ENCODE data around the gene GATAD2B.

GATAD2B gene

DNA sequence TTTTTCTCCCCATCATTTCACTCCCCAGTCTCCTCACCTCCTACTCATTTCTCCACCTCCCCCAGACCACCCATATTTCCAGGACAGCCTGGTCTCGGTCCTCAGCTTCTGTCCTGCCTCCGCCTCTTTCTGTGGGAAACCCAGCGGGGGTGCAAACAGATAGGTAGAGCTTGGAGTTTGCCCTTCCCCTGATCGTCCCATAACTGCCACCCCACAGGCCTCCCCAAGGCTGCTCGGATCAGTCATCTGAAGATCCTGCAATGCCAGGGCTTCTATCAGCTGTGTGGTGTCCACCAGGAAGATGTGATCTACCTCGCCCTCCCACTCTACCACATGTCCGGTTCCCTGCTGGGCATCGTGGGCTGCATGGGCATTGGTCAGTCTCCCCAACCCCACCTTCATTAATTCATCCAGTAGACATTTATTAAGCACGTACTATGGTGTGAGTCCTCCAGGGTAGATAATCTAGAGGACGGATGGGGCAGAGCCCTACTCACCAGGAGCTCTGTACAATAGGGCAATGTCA, 145.9 kb downstream of the GATAD2B start:
- TF ChIP-seq, protein P1, sequence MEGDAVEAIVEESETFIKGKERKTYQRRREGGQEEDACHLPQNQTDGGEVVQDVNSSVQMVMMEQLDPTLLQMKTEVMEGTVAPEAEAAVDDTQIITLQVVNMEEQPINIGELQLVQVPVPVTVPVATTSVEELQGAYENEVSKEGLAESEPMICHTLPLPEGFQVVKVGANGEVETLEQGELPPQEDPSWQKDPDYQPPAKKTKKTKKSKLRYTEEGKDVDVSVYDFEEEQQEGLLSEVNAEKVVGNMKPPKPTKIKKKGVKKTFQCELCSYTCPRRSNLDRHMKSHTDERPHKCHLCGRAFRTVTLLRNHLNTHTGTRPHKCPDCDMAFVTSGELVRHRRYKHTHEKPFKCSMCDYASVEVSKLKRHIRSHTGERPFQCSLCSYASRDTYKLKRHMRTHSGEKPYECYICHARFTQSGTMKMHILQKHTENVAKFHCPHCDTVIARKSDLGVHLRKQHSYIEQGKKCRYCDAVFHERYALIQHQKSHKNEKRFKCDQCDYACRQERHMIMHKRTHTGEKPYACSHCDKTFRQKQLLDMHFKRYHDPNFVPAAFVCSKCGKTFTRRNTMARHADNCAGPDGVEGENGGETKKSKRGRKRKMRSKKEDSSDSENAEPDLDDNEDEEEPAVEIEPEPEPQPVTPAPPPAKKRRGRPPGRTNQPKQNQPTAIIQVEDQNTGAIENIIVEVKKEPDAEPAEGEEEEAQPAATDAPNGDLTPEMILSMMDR (IDR thresholded peaks at IDR 0.05): no peak

- TF ChIP-seq, protein P1 (IDR thresholded peaks at IDR 0.05): no peak
These were observed 146.4 kb downstream of the GATAD2B start for GRCh38 chr1:153776352-153776751.

- TF ChIP-seq, protein P1 (IDR thresholded peaks at IDR 0.05): no peak
These were observed 147.1 kb downstream of the GATAD2B start for GRCh38 chr1:153775458-153776327.

GRCh38 chr1:153774780-153775457, 147.9 kb downstream of the GATAD2B start, which contains the start of gene SLC27A3:
TSS of gene SLC27A3 (plus strand) at chr1:153775407. CDS start at chr1:153775498, 91 bp downstream.
- TF ChIP-seq, protein P1 (IDR thresholded peaks at IDR 0.05): no peak

DNA sequence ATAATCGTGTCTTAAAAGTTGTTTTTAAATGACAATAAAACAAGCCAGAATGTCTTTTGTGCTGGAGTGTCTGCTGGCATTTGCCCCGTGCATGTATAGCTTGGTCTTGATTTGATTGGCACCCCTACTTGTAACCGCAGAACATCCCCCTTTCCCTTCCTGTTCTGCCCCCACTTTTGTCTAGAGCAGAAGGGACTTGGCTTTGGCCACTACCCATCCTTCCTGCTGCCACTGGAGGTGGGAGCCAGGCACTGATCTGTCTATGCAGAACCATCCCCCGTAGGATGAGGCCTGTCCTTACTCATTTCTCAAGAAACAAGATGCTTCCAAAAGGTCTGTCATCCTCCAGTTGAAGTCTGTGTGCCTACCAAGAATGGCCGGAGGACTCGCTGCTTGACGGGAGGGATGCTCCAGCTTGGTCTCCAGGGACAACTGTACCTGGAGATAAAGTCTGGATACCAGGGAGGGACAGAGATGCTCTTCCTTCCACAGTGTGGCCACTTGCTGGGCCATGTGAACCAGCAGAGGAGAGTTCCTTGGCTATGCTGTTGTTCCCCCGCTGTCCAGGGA, 148.7 kb downstream of the GATAD2B start:
- TF ChIP-seq, protein P1 (IDR thresholded peaks at IDR 0.05): no peak

- TF ChIP-seq, protein P1 (IDR thresholded peaks at IDR 0.05): no peak
These were observed 149.5 kb downstream of the GATAD2B start for GRCh38 chr1:153773096-153773921.
